Measurements from ENCODE around the gene CCNJL.

CCNJL gene

GRCh38 chr5:160312134-160312959, at the start of gene CCNJL:
TSS of gene CCNJL (minus strand) at chr5:160312564. CDS start at chr5:160311923, 641 bp downstream.
- TF ChIP-seq CTCF (conservative IDR thresholded peaks at IDR 0.05) = no peak
- no peak within 1 kb of the TSS for H3K27ac ChIP-seq

- no peak overlapping the region for H3K27ac ChIP-seq
- no peak for TF ChIP-seq CTCF (conservative IDR thresholded peaks at IDR 0.05)
Measured at GRCh38 chr5:160361624-160362228, 49.4 kb upstream of the CCNJL start.

GRCh38 chr5:160360310-160360709, 47.9 kb upstream of the CCNJL start:
- H3K27ac ChIP-seq = no peak overlapping the region
- no peak for TF ChIP-seq CTCF (conservative IDR thresholded peaks at IDR 0.05)

- no peak overlapping the region for H3K27ac ChIP-seq
- TF ChIP-seq CTCF (conservative IDR thresholded peaks at IDR 0.05) = no peak
Measured at GRCh38 chr5:160359816-160360215, 47.5 kb upstream of the CCNJL start.

GRCh38 chr5:160359242-160359641, 46.9 kb upstream of the CCNJL start:
- no peak for TF ChIP-seq CTCF (conservative IDR thresholded peaks at IDR 0.05)
- no peak overlapping the region for H3K27ac ChIP-seq

GRCh38 chr5:160357861-160358411, 45.6 kb upstream of the CCNJL start:
- H3K27ac ChIP-seq = no peak overlapping the region
- no peak for TF ChIP-seq CTCF (conservative IDR thresholded peaks at IDR 0.05)

- no peak overlapping the region for H3K27ac ChIP-seq
- no peak for TF ChIP-seq CTCF (conservative IDR thresholded peaks at IDR 0.05)
Measured at GRCh38 chr5:160357394-160357793, 45.0 kb upstream of the CCNJL start.

Measured in VCaP (cell line).